Measurements from ENCODE around the gene CDC6.
A peak's percentile ranks its signal among the peaks of the same experiment; 100 is the strongest.

The CDC6 gene

DNA sequence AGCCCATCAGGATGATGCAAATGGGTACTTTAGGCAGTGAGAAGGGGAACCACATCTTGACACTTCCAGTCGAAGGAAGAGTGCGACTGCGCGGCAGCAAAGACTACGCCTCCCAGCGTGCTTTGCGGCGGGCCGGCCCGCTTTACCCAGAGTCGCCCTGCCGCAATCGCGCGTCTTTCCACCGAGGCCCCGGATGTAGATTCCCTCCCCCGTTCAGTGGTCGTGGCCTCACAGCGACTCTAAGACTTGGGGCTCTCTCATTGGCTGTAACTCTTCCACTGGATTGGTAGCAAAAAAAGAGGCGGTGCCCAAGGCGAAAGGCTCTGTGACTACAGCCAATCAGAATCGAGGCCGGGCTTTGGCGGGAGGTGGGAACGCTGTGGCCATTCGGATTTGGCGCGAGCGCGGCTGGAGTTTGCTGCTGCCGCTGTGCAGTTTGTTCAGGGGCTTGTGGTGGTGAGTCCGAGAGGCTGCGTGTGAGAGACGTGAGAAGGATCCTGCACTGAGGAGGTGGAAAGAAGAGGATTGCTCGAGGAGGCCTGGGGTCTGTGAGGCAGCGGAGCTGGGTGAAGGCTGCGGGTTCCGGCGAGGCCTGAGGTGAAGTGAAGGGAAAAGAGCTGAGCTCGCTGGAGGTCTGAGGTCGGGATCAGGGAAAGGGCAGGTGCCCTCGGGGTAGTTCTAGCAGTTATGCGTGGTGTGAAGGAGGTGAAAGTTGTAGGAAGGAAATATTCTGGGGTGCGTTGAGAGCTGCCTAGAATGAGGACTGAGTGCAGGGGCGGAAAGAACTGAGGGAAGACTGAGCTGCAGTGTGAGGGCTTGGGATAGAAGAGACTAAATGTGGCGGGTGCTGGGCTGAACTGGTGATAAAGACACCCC is at the start of gene CDC6:
Gene CDC6 (plus strand): TSS at position 386 of the 876 bp plus-strand sequence. CDS start 1,542 bp downstream, outside the sequence.
- Histone ChIP-seq H3K27ac (peak within 1 kb of the TSS; percentile 78), H4K20me1 (ENCODE audit: insufficient read depth) (0 out of 2 replicates have a peak, but pooled peaks cover 3% of the 10 kb centered on the region), H3K36me3 (ENCODE audit: insufficient read depth) (peaks cover 5% of the 10 kb centered on the region; the same call in 1 of the 2 replicates), H3K4me2 (peak within 1 kb of the TSS; percentile 68), H3K9ac (peak within 1 kb of the TSS; percentile 84), H3K27me3 (ENCODE audit: insufficient read depth, low read depth) (no peaks in the 10 kb centered on the region), H3K4me1 (ENCODE audit: low read depth, poor library complexity, severe bottlenecking) (peaks cover 49% of the 10 kb centered on the region), H3K79me2 (ENCODE audit: insufficient read depth, low read depth) (peaks cover 45% of the 10 kb centered on the region), H2AFZ (ENCODE audit: low read depth) (peak within 1 kb of the TSS; percentile 46; the same call in 1 of the 2 replicates), H3K4me3 (IDR thresholded peaks at IDR 0.05; ENCODE audit: insufficient read depth, low read depth, low read length) (no peak within 1 kb of the TSS)
- TF ChIP-seq CTCF (conservative IDR thresholded peaks at IDR 0.05; ENCODE audit: low read depth, low read length), result no peak

DNA sequence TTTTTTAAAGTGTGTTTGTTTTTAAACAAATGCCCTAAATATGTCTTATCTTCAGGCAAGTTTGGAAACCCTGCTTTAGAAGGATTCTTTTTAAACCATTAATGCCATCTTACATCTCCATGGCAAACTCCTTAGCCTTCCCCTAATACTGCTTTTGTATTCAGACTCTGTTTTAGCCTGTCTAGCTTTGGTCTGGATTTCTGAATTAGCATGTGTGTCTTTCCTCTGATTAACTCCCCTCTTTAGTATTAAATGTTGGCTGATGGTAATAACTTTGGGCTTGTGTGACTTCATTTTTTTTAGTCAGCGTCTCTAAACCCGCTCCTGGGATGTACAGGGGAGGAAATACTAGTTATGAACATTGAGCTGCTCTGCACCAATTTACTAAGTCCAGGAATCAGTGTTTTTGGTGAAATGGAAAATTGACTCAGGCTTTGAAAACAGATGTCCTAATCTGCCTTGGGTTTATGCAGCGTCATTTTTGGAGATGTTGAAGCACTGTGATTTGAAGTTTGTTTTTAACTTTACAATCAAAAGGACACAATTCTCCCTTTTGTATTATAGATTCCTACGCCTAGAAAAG is 46.3 kb upstream of the CDC6 start:
- no peak overlapping the region for H3K9ac ChIP-seq
- TF ChIP-seq CTCF (conservative IDR thresholded peaks at IDR 0.05; ENCODE audit: low read depth, low read length), result no peak
- no peaks in the 10 kb centered on the region for H4K20me1 ChIP-seq (ENCODE audit: insufficient read depth)
- H3K27me3 ChIP-seq (ENCODE audit: insufficient read depth, low read depth), result no peaks in the 10 kb centered on the region
- H3K36me3 ChIP-seq (ENCODE audit: insufficient read depth), result no peaks in the 10 kb centered on the region
- H3K4me2 ChIP-seq, result no peak overlapping the region
- H3K27ac ChIP-seq, result no peak overlapping the region
- H3K4me1 ChIP-seq (ENCODE audit: low read depth, poor library complexity, severe bottlenecking), result no peaks in the 10 kb centered on the region
- no peak overlapping the region for H3K4me3 ChIP-seq (IDR thresholded peaks at IDR 0.05; ENCODE audit: insufficient read depth, low read depth, low read length)
- no peak overlapping the region for H2AFZ ChIP-seq (ENCODE audit: low read depth)
- peaks cover 20% of the 10 kb centered on the region; the same call in 1 of the 2 replicates for H3K79me2 ChIP-seq (ENCODE audit: insufficient read depth, low read depth)

GRCh38 chr17:40242774-40243173 is 44.9 kb upstream of the CDC6 start:
- no peak overlapping the region for H3K4me2 ChIP-seq
- peaks cover 18% of the 10 kb centered on the region; the same call in 1 of the 2 replicates for H3K79me2 ChIP-seq (ENCODE audit: insufficient read depth, low read depth)
- H3K27me3 ChIP-seq (ENCODE audit: insufficient read depth, low read depth), result no peaks in the 10 kb centered on the region
- TF ChIP-seq CTCF (conservative IDR thresholded peaks at IDR 0.05; ENCODE audit: low read depth, low read length), result no peak
- H3K36me3 ChIP-seq (ENCODE audit: insufficient read depth), result no peaks in the 10 kb centered on the region
- H3K9ac ChIP-seq, result no peak overlapping the region
- H4K20me1 ChIP-seq (ENCODE audit: insufficient read depth), result no peaks in the 10 kb centered on the region
- no peak overlapping the region for H3K4me3 ChIP-seq (IDR thresholded peaks at IDR 0.05; ENCODE audit: insufficient read depth, low read depth, low read length)
- H3K4me1 ChIP-seq (ENCODE audit: low read depth, poor library complexity, severe bottlenecking), result no peaks in the 10 kb centered on the region
- H3K27ac ChIP-seq, result no peak overlapping the region
- no peak overlapping the region for H2AFZ ChIP-seq (ENCODE audit: low read depth)

DNA sequence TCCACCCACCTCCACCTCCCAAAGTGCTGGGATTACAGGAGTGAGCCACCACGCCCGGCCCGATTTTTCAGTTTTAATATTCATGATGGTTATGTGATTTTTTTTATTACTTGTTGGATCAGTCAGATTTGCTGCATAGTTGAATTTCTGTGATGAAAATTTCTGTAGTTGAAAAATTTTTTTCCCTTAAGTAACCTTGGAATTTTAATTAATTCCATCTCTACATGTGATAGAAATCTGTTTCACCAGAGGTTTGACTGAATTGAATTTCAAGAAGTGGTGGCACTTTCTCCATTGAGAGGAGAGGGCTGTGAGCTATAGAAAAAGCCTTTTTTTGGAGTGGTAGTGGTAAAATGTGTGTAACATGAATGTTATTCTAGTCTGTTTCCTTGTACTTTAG is 43.9 kb upstream of the CDC6 start:
- no peak overlapping the region for H3K9ac ChIP-seq
- TF ChIP-seq CTCF (conservative IDR thresholded peaks at IDR 0.05; ENCODE audit: low read depth, low read length), result no peak
- H3K27ac ChIP-seq, result no peak overlapping the region

More for the DNA sequence above, 43.9 kb upstream of the CDC6 start:
- Histone ChIP-seq H2AFZ (ENCODE audit: low read depth) (no peak overlapping the region), H3K27me3 (ENCODE audit: insufficient read depth, low read depth) (no peaks in the 10 kb centered on the region), H3K79me2 (ENCODE audit: insufficient read depth, low read depth) (peaks cover 18% of the 10 kb centered on the region; the same call in 1 of the 2 replicates), H3K4me3 (IDR thresholded peaks at IDR 0.05; ENCODE audit: insufficient read depth, low read depth, low read length) (no peak overlapping the region), H3K36me3 (ENCODE audit: insufficient read depth) (no peaks in the 10 kb centered on the region), H3K4me1 (ENCODE audit: low read depth, poor library complexity, severe bottlenecking) (no peaks in the 10 kb centered on the region), H4K20me1 (ENCODE audit: insufficient read depth) (no peaks in the 10 kb centered on the region), H3K4me2 (no peak overlapping the region)

All from KMS-11 (cell line).